Neural progenitor cell (in vitro differentiated cells): ENCODE measurements around the gene TECR.

Experiments used
- CTCF ChIP-seq: fragments of 200-600 bp; sonication (generic); IDR thresholded peaks from 2 replicates; pipeline ENCODE4 v1.5.1; 2017; ENCODE audit warnings: antibody characterized with exemption, mild to moderate bottlenecking
- EZH2 ChIP-seq: fragments of 200-600 bp; sonication (generic); IDR thresholded peaks from 2 replicates; pipeline ENCODE4 v1.6.1; 2017; ENCODE audit warnings: antibody characterized with exemption, mild to moderate bottlenecking, moderate library complexity

- TF ChIP-seq CTCF (no peak), EZH2 (no peak)
Observed at GRCh38 chr19:14577885-14578427, 48.6 kb downstream of the TECR start.
